Activated naive CD4-positive, alpha-beta T cell treated with Interleukin-2 at 50 U/mL for 16 hours (primary cell): ENCODE results near the gene COG5.

Experiments
- DNase-seq: peaks from one replicate; pipeline ENCODE4 v3.0.0-alpha.2; 2020

COG5 gene

GRCh38 chr7:107453388-107453787 lies 110.3 kb downstream of the COG5 start:
- no peak for DNase-seq

GRCh38 chr7:107450970-107451369 lies 112.8 kb downstream of the COG5 start:
- no peak for DNase-seq

- DNase-seq, result no peak
Measured at GRCh38 chr7:107446988-107447387, 116.7 kb downstream of the COG5 start.

DNA sequence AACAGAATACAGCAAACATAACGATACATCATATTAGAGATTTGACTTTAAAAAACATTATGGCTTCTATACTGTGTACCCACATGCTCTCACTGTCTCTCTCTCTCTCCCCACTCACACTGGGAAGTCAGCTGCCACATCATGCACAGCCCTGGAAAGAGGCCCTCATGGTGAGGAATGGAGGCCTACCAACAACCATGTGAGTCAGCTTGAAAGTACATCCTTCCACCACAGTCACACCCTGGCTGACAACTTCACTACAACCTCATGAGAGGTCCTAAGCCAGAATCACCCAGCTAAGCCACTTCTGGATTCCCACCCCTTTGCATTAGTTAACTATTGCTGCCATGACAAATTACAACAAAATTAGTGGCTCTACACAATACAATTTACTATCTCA lies 117.2 kb downstream of the COG5 start:
- DNase-seq, result no peak

DNA sequence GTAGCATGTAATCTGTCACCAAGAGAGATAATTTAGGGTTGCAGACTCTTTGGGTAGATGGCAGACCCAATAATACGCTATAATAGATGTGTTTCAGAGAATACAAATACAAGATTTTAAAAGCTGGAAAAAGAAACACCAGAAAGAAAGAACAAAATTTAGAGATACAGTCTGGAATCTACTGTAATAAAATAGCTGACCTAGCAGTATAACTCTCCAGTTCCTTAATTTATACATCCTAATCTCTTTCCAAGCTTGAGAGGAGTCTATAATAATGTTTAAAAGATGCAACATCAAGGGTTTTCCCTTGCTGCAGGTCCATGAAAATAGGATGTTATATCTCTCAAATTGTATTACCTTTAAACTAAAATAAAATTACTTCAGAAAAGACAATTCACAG lies 121.0 kb downstream of the COG5 start:
- no peak for DNase-seq

- DNase-seq, result no peak
Measured at GRCh38 chr7:107441581-107442422, 121.9 kb downstream of the COG5 start.

DNA sequence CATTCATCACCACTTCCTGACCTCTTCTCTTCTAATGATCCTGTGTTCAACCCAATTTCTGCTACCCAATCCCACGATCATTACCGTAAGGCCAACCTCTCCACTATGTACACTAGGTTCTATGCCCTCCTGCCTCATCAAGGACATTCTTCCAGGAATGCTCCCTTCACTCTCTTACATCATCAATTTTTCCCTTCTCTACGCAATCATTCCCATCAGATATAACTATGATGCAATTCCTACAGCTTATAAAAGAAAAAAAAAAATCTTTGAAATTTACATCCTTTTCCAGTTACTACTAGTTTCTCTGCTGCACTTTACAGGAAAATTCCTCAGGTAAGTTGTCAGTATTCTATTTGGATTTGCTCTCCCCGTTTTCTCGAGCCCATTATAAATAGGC lies 124.7 kb downstream of the COG5 start:
- no peak for DNase-seq

- DNase-seq, result no peak
Measured at GRCh38 chr7:107435749-107436148, 128.0 kb downstream of the COG5 start.

GRCh38 chr7:107432261-107432660 lies 131.5 kb downstream of the COG5 start:
- no peak for DNase-seq

- no peak for DNase-seq
Measured at GRCh38 chr7:107430057-107430456, 133.7 kb downstream of the COG5 start.

- DNase-seq, result no peak
Measured at GRCh38 chr7:107428642-107429041, 135.1 kb downstream of the COG5 start.

- no peak for DNase-seq
Measured at GRCh38 chr7:107427462-107427861, 136.3 kb downstream of the COG5 start.

DNA sequence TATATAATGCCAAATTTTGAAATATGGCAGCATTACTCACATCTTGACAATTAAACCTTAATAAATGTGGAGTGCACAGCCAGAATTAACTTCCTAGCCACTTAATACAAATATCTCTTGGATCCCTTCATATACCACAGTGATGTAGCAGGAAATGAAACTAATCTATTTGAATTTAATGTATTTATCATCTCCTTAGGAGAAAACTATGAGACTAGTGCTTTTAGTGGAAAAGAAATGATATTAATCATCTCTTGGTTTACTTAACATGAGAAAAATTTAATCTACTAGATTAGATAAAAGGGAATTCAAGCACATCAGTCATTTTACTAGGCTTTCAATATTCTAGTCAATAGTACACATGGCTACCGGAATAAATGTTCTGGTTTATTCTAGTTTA lies 149.5 kb downstream of the COG5 start:
- no peak for DNase-seq

- DNase-seq, result no peak
Measured at GRCh38 chr7:107408349-107408748, 155.4 kb downstream of the COG5 start.

- DNase-seq, result no peak
Measured at GRCh38 chr7:107405559-107405958, 158.2 kb downstream of the COG5 start.

DNA sequence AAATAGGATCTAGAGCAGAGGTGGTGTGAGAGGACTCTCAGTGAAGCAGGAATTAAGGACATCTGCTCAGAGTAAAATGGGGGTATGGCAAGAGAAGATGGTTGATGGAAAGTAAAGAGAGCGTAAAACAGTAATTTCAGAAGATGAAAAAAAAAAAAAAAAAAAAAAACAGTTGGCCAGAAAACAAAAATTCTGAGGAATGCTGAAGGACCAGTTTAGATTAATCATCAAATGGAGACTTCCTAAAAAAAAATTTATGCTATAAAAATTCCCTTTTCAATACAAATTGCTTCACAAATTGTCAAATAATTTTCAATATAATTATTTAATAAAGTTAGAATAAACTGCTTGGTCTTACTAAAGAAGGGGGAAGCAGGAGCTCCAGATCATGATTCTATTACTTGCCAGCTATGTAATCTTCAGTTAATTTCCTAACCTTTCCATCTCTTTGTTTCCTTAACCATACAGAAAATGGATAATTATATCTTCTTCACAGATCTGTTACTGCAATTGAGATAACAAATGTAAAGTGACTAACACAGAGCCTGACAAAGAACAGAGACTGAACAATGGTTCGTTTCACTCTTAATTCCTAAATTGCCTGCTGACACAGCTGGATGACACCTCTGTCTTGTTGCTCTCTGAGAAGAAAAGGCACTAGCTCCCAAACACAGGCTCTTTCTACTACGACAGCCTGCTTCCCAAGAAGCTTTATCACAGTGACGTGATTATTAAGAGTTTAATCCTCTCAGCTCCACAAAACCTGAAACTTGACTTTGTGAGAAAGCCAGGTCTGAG lies 158.8 kb downstream of the COG5 start:
- DNase-seq, result no peak

DNA sequence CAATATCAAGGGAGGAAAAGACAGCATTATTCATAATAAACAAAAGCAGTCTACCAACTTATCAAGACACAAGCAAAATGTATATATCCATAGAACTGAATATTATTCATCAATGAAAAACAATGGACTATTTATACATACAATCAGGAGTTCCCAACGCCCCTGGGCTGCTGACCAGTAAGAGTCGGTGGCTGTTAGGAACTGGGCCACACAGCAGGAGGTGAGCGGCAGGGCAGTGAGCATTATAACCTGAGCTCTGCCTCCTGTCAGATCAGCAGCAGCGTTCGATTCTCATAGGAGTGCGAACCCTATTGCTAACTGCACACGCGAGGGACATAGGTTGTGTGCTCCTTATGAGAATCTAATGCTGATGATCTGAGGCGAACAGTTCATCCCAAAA lies 165.6 kb downstream of the COG5 start:
- DNase-seq, result no peak

DNA sequence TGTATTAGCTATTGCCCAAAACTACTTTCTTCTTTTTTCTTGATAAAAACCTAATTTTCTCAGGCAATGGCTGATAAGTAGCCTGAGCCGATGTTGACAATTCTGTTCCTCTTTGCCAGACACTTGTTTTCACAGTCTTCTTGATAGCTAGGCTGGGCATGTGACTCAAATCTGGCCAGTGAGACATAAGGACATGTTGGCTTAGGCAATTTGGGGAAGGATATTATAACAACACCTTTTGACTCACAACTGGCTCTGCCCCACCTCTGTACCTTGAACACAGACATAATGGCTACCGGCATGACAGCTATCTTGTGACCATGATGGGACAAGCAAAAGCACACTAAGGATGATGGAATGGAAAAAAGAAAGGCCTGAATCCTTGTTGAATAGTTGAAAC lies 166.7 kb downstream of the COG5 start:
- no peak for DNase-seq

- DNase-seq, result no peak
Measured at GRCh38 chr7:107396081-107396480, 167.6 kb downstream of the COG5 start.

- no peak for DNase-seq
Measured at GRCh38 chr7:107394831-107395230, 168.9 kb downstream of the COG5 start.

DNA sequence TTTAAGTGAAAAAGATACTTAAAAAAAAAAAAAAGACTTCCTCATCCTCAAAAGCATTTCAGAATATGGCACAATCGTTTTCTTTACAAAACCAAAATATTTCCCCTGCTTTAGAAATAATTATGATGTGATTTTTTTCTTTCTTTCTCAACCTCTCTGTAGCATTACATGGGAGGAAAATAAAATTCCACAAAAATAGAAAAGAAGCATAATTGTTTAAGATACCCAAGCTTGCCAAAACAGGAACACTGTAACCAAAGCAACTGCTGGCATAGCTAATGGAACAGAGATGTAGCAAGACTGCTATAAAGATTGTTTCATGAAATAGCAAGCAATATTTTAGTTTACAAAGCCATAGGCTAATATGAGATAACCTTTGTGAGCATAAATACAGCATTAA lies 169.4 kb downstream of the COG5 start:
- no peak for DNase-seq

DNA sequence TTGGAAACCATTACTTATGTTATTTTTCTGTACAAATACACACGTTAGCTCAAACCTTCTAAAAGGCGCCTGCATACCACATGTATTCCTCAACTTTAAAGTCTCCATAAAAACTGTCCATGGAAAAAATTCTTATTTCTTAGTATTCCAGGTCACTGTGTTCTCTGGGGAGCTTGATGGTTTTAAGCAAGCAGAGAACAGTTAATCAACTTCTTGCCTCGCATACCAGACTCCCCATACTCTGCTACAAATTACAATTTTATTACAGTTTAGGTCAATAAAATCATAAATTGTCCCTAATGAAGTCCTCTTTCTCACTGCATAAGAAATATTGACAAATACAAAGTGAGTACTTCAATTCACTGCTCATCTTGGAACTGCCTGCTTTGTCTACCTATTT lies 170.9 kb downstream of the COG5 start:
- DNase-seq, result no peak

GRCh38 chr7:107390916-107391315 lies 172.8 kb downstream of the COG5 start:
- no peak for DNase-seq

GRCh38 chr7:107388604-107389003 lies 175.1 kb downstream of the COG5 start:
- no peak for DNase-seq
